Activated T-helper 2 cell treated with anti-CD3 and anti-CD28 coated beads, Interferon-gamma antibody, Interleukin-2, Interleukin-4, amounts not matched to agents 10 μg/mL and 5 μg/mL and 100 μg/mL, durations not matched to agents 14 hours and 24 hours and 36 hours (primary cell): ENCODE measurements around the gene PHACTR4. TPM values are rescaled to one million over a fixed set of nuclear protein-coding genes. Genes with fewer than 3 reads are reported as not detected.
"Not testable (repeated sequence)": the region's sequence is repeated elsewhere in the genome, so short reads cannot be mapped to it uniquely, and the experiment has no call there.

Experiments used
- DNase-seq: peaks from one replicate; pipeline ENCODE4 v3.0.0; 2021; ENCODE audit warnings: low spot score
- H3K27ac Mint-ChIP-seq: one replicate; pipeline ENCODE4 v1.8.0; 2021; ENCODE audit warnings: mixed read lengths
- H3K27me3 Mint-ChIP-seq: one replicate; pipeline ENCODE4 v1.8.0; 2021; ENCODE audit warnings: low read depth, mixed read lengths
- H3K36me3 Mint-ChIP-seq: one replicate; pipeline ENCODE4 v1.8.0; 2021; ENCODE audit warnings: low read depth, mixed read lengths
- H3K4me1 Mint-ChIP-seq: one replicate; pipeline ENCODE4 v1.8.0; 2021; ENCODE audit warnings: low read depth, mixed read lengths
- H3K4me3 Mint-ChIP-seq: one replicate; pipeline ENCODE4 v1.8.0; 2021; ENCODE audit warnings: low read depth, mild to moderate bottlenecking, moderate library complexity, mixed read lengths
- H3K9me3 Mint-ChIP-seq: one replicate; pipeline ENCODE4 v1.8.0; 2021; ENCODE audit warnings: mixed read lengths
- intact Hi-C: fragments of 100-400 bp; cut with micrococcal nuclease; formaldehyde crosslinking; loops from one replicate; pipeline ENCODE4 v1.15.1; 2023
- total RNA-seq: library from RNA; stranded (reverse); gene quantifications from 2 replicates; pipeline ENCODE4 v1.2.3, GENCODE V29; 2022

PHACTR4 gene
- total RNA-seq, 1 donor from 2014 or later: 32.1 TPM

- intact Hi-C loops: no loop called here
- Mint-ChIP-seq H3K27me3 (no peaks in the 10 kb centered on the region), H3K4me1 (peaks cover 12% of the 10 kb centered on the region), H3K27ac (no peak overlapping the region), H3K4me3 (no peak overlapping the region), H3K9me3 (no peaks in the 10 kb centered on the region), H3K36me3 (peaks cover 56% of the 10 kb centered on the region)
- DNase-seq: no peak
Observed at GRCh38 chr1:28526886-28527285, 157.3 kb downstream of the PHACTR4 start.

GRCh38 chr1:28530456-28530855 lies 160.9 kb downstream of the PHACTR4 start:
- no peak for DNase-seq
- H3K36me3 Mint-ChIP-seq: peaks cover 52% of the 10 kb centered on the region
- H3K27me3 Mint-ChIP-seq: no peaks in the 10 kb centered on the region
- H3K9me3 Mint-ChIP-seq: no peaks in the 10 kb centered on the region
- H3K4me1 Mint-ChIP-seq: no peaks in the 10 kb centered on the region
- no peak overlapping the region for H3K27ac Mint-ChIP-seq
- intact Hi-C loops: no loop called here
- no peak overlapping the region for H3K4me3 Mint-ChIP-seq

- peaks cover 74% of the 10 kb centered on the region for H3K36me3 Mint-ChIP-seq
- no peaks in the 10 kb centered on the region for H3K27me3 Mint-ChIP-seq
- H3K9me3 Mint-ChIP-seq: no peaks in the 10 kb centered on the region
- no peak overlapping the region for H3K27ac Mint-ChIP-seq
- H3K4me3 Mint-ChIP-seq: no peak overlapping the region
- intact Hi-C loops: no loop called here
- no peak for DNase-seq
- no peaks in the 10 kb centered on the region for H3K4me1 Mint-ChIP-seq
Observed at GRCh38 chr1:28534671-28535070, 165.1 kb downstream of the PHACTR4 start.

GRCh38 chr1:28535180-28535579 lies 165.6 kb downstream of the PHACTR4 start:
- no peak overlapping the region for H3K4me3 Mint-ChIP-seq
- H3K9me3 Mint-ChIP-seq: no peaks in the 10 kb centered on the region
- H3K27ac Mint-ChIP-seq: no peak overlapping the region
- no peak for DNase-seq
- H3K36me3 Mint-ChIP-seq: peaks cover 69% of the 10 kb centered on the region
- H3K27me3 Mint-ChIP-seq: no peaks in the 10 kb centered on the region
- intact Hi-C loops: no loop called here
- no peaks in the 10 kb centered on the region for H3K4me1 Mint-ChIP-seq

GRCh38 chr1:28537457-28538199 lies 168.1 kb downstream of the PHACTR4 start:
- intact Hi-C loops: no loop called here
- H3K27me3 Mint-ChIP-seq: no peaks in the 10 kb centered on the region
- DNase-seq: no peak
- peaks cover 49% of the 10 kb centered on the region for H3K36me3 Mint-ChIP-seq
- no peaks in the 10 kb centered on the region for H3K9me3 Mint-ChIP-seq
- no peak overlapping the region for H3K4me3 Mint-ChIP-seq
- H3K4me1 Mint-ChIP-seq: no peaks in the 10 kb centered on the region
- H3K27ac Mint-ChIP-seq: no peak overlapping the region

- Mint-ChIP-seq H3K27me3 (no peaks in the 10 kb centered on the region), H3K27ac (no peak overlapping the region), H3K9me3 (no peaks in the 10 kb centered on the region), H3K36me3 (peaks cover 48% of the 10 kb centered on the region), H3K4me3 (no peak overlapping the region), H3K4me1 (no peaks in the 10 kb centered on the region)
- no peak for DNase-seq
- intact Hi-C loops: no loop called here
Observed at GRCh38 chr1:28538286-28538685, 168.7 kb downstream of the PHACTR4 start.

- H3K4me1 Mint-ChIP-seq: no peaks in the 10 kb centered on the region
- no peaks in the 10 kb centered on the region for H3K27me3 Mint-ChIP-seq
- intact Hi-C loops: no loop called here
- no peaks in the 10 kb centered on the region for H3K9me3 Mint-ChIP-seq
- no peak for DNase-seq
- H3K27ac Mint-ChIP-seq: no peak overlapping the region
- H3K4me3 Mint-ChIP-seq: no peak overlapping the region
- peaks cover 32% of the 10 kb centered on the region for H3K36me3 Mint-ChIP-seq
Observed at GRCh38 chr1:28540651-28541050, 171.1 kb downstream of the PHACTR4 start.

- intact Hi-C loops, H3K4me1 Mint-ChIP-seq, H3K27ac Mint-ChIP-seq, H3K9me3 Mint-ChIP-seq, H3K27me3 Mint-ChIP-seq, H3K4me3 Mint-ChIP-seq, DNase-seq: not testable (repeated sequence)
- H3K36me3 Mint-ChIP-seq: peaks cover 23% of the 10 kb centered on the region
Observed at GRCh38 chr1:28541414-28542015, 172.0 kb downstream of the PHACTR4 start.

- no peaks in the 10 kb centered on the region for H3K36me3 Mint-ChIP-seq
- no peaks in the 10 kb centered on the region for H3K9me3 Mint-ChIP-seq
- H3K27ac Mint-ChIP-seq: no peak overlapping the region
- no peaks in the 10 kb centered on the region for H3K27me3 Mint-ChIP-seq
- intact Hi-C loops: no loop called here
- no peak for DNase-seq
- no peaks in the 10 kb centered on the region for H3K4me1 Mint-ChIP-seq
- no peak overlapping the region for H3K4me3 Mint-ChIP-seq
Observed at GRCh38 chr1:28545246-28545628, 175.7 kb downstream of the PHACTR4 start.

- Mint-ChIP-seq H3K4me3 (no peak overlapping the region), H3K4me1 (peaks cover 4% of the 10 kb centered on the region), H3K27me3 (no peaks in the 10 kb centered on the region), H3K9me3 (no peaks in the 10 kb centered on the region), H3K36me3 (peaks cover 3% of the 10 kb centered on the region), H3K27ac (no peak overlapping the region)
- intact Hi-C loops: no loop called here
- no peak for DNase-seq
Observed at GRCh38 chr1:28548318-28548717, 178.8 kb downstream of the PHACTR4 start.

Other genes starting within 250 kb of the PHACTR4 start
- gene PTAFR, start 193.1 kb upstream of the PHACTR4 start, total RNA-seq: 0.11 and 0.21 TPM in 2 replicates
- 96.2 and 98.9 TPM in 2 replicates for gene DNAJC8, start 136.7 kb upstream of the PHACTR4 start, total RNA-seq
- gene ATP5IF1, start 133.6 kb upstream of the PHACTR4 start, total RNA-seq: 134 and 137 TPM in 2 replicates
- 7.1 and 7.9 TPM in 2 replicates for gene SESN2, start 110.2 kb upstream of the PHACTR4 start, total RNA-seq
- 18.2 and 18.5 TPM in 2 replicates for gene MED18, start 40.7 kb upstream of the PHACTR4 start, total RNA-seq
- gene RCC1, start 136.3 kb downstream of the PHACTR4 start, total RNA-seq: 128 and 136 TPM in 2 replicates
- 49.4 and 55.4 TPM in 2 replicates for gene TRNAU1AP, start 183.3 kb downstream of the PHACTR4 start, total RNA-seq
- 0.34 TPM in 2 replicates for gene RAB42, start 222.5 kb downstream of the PHACTR4 start, total RNA-seq